Stimulated activated CD4-positive, alpha-beta T cell treated with anti-CD3 and anti-CD28 coated beads, Interleukin-1b, Interleukin-23, amount 100 ng/mL, for 24 hours (primary cell): ENCODE data around the gene COL27A1.

ENCODE experiments used
- DNase-seq, 4 experiments: peaks; one replicate each; pipeline ENCODE4 v3.0.0-alpha.2; 2020; ENCODE audit warnings: low read depth in 4 of 4, low spot score in 1 of 4

COL27A1 gene

DNA sequence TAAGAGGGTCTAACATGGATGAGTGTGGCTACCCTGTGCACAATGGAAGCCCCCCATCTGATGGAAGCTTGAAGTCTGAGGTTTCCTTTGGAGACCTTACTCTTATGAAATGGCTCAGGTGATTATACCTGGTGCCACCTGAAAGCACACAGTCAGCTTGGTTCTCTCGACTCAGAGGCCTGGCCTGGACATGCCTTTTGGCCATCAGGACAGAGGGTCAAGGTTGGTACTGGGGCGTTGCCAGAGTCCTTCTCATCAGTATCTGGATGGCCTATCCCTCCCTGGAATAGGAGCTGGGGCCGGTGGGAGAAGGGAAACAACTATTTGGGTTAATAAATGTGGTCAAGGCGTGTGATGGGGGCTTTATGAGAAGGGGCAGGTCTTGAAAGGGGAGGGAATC lies 48.9 kb downstream of the COL27A1 start:
- no peak for DNase-seq

DNA sequence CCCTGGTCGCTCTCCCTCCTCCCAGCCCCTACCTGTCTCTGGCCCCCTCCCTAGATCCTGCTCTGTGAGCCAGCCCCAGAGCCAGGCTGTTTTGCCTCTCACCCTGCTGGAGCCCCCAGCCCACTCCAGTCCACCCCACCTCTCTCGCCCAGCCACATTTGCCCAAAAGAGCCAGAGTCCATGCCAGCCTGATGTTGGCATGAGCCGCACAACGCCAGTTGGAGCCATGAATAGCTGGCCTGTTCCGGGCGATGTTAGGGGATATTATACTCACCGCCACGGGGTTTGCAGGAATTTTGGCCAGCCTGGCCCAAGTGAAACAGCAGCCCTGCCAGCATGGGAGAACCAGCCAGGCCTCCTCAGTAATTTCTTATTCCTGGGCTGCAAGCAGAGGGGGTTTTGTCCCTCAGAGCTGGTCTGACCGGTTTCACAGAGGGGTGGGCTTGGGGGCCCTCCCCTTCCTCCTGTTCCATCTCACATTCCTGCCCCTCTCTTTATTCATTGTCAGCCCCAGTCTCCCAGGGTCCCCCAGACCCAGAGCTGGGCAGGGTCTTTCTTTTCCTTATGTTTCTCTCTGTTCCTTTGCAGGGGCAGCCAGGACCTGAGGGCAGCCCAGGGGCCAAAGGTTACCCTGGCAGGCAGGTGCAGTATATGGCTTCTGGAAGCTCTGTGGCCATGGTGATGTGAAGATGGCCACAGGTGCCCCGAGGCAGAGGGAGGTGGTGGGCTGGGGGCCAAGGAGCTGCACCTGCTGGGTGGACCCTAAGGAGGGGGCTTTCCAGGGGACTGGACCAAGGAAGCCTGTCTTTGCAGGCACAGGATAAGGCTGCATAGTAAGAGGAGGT lies 50.1 kb downstream of the COL27A1 start:
- no peak for DNase-seq

DNA sequence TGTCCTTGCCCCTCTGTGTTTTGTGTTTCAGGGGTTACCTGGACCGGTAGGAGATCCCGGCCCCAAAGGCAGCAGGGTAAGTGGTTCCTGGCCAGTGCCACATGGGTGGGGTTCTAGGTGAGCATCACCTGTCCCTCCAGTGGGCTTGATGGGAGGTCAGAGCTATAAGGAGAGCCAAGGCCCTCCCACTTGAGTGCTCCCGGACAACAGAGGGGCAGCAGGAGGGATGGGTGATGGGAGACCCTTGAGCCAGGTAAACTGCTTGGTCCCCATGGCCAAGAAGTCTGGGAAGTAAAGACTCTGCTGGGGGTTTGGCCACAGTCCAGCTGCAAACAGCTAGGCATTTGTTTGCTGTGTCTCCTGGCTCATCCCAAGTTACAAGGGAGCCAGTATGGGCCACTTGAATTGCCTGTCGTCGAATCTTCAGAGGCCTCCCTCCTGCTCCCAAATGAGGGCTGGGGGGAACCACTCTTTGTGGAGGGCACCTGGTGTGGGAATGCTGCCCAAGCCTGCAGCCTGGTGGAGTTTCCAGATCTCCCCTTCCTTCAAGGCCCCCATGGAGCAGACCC lies 51.0 kb downstream of the COL27A1 start:
- no peak for DNase-seq

DNA sequence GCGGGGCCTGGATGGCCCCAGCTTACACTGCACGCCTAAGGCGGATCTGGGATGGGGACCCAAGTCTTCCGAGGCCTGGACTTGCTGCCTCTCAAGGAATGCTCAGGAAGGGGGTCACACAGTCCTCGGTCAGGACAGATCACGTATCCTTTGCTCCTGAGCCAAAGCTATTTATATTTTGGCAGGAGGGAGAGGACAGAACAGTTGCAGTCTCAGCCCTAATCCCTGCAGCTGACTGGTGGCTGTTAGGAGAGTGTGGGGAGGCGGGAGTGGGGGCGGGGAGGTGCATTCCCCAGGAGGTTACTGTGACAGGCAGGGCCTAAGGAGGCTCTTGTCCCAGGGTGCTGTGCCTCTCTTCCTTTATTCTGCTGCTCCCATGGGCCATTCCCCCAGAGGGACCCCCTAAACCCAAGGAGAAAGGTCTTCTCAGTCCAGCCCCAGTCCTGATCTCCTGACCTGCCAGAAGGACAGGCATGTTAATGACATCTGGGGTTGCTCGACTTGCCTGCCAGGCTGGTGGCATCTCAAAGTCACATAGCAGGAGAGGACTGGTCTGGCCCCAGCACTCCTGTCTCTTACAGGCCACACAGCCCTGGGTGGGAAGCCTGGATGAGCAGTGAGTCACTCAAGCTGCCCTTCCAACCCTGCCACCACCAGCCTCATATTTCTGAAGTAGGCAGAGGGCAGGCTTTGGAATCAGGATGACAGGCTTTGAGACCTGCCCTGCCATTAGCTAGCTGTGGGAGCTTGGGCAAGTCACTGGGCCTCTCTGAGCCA lies 51.9 kb downstream of the COL27A1 start:
- DNase-seq: no peak

DNA sequence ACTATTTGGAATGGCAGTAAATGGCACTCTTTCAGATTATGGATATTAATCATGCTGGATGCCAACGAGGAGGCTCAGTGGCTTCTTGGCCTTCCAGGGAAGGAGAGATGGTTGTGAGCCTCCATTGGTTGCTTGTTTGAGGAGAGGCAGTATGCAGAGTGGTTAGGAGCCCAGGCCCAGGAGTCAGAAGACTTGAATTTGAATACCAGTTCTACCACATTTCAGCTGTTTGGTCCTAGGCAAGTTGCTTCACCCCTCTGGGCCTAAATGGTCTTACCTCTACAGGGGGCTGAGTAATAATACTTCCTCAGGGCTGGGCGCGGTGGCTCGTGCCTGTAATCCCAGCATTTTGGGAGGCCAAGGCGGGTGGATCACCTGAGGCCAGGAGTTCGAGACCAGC lies 52.5 kb downstream of the COL27A1 start:
- no peak for DNase-seq

DNA sequence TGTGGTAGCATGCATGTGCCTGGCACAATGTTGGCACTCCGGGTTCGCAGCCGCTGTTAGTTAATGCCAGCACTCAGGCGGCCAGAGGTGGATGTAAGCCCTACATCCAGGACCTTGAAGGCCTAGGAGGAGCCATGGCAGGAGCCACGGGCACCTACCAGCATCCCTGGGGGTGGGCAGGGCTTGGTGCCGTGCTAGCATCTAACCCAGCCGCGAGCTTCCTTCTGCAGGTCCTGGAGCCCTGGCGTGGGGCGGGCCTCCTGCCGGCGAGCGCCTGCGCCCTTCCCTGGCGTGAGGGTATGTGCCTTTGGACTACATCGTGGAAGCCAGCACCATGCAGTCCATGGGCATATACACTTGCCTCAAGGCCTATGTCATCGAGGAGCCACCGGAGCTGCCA lies 53.8 kb downstream of the COL27A1 start:
- no peak for DNase-seq

DNA sequence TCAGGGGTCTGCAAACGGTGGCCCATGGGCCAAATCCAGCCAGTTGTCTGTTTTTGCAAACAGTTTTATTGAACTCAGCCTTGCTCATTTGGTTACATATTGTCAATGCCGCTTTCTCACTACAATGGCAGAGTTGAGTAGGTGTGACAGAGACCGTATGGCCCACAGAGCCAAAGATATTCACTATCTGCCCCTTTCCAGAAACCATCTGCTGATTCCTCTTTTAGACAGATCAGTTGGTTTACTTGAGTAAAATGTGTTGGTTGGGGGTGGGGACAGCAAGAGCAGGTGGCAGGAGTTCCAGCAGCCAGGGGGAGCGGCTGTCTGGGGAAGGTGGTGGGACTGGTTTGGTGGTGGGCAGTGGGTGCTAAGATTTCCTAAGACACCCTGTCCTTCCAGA lies 54.8 kb downstream of the COL27A1 start:
- no peak for DNase-seq

DNA sequence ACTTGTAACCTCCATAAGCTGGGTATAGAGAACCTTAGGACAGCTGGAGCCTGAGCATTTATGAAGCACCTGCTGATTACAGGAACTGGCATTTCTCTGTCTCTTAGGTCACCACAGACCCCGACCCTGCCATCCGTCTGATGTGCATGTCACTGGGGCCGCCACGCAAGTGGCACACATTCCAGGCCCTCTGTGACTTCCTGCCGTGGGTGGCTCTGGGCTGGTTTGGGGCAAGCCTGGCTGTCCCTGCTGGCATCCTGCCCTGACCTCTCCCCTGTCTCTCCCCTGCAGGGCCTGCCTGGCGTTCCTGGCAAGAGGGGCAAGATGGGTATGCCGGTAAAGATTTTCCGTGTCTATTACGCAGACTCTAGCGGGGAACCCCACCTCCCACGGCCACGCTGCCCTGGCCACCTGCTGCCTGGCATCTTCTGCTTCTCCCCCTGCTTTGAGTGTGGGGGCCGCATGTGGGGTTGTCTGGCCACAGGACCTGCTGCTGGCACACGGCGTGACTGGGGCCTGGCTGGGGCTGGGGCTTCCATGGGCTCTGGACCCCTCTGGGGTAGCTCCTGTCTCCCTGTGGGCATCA lies 55.4 kb downstream of the COL27A1 start:
- no peak for DNase-seq

DNA sequence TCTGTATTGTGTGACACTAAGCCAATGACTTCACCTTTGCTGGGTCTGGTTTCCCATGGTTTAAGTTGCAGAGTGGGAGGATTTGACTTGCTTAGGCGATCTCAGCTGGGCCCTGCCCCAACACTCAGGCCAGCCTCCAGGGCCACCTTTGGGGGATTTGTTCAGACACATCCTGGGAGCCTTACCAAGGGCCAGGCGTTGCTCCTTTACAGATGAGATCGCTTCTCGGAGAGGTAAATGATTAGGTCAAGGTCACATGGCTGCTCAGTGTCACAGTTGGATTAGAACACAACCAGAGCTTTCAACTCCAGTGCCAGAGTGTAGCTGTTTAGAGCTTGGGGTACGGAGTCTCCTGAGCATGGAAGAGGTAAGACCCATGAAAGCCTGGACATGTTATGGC lies 57.5 kb downstream of the COL27A1 start:
- DNase-seq: no peak

DNA sequence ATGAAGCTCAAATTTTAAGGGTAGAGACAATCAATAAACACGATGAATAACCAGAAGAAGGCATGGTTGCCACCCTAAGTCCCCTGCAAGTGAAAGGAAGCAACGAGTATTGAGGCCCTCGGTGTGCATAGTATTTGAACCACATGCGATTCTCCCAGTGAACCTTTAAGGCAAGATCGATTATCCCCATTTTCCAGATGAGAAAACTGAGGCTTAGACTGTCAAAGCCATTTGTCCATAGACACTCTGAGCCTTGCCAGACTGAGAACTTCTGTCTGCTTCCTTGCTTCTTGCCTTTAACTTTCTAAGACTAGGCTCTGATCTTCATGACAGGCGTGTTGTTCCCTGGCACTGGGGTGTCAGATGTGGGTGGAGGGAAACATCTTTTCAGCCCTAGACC lies 58.2 kb downstream of the COL27A1 start:
- DNase-seq: no peak

DNA sequence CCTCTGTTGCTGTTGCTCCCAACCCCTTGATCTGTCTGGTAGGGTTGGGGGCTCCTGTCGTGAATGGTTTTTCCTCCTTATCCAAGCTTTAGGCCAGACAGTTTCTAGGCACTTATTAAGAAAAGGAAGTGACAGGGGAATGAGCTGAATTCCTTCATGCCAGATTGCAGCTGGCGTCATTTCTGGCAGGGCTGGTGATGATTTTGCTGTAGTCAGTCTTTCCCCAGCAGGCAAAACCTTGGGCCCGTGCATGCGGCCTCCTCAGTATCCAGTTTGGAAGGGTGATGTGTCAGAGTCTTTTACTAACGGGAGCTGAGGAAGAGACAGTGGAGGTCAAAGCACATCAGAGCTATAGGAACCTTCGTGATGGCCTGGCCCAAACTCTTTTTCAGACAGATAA lies 58.8 kb downstream of the COL27A1 start:
- DNase-seq: no peak

DNA sequence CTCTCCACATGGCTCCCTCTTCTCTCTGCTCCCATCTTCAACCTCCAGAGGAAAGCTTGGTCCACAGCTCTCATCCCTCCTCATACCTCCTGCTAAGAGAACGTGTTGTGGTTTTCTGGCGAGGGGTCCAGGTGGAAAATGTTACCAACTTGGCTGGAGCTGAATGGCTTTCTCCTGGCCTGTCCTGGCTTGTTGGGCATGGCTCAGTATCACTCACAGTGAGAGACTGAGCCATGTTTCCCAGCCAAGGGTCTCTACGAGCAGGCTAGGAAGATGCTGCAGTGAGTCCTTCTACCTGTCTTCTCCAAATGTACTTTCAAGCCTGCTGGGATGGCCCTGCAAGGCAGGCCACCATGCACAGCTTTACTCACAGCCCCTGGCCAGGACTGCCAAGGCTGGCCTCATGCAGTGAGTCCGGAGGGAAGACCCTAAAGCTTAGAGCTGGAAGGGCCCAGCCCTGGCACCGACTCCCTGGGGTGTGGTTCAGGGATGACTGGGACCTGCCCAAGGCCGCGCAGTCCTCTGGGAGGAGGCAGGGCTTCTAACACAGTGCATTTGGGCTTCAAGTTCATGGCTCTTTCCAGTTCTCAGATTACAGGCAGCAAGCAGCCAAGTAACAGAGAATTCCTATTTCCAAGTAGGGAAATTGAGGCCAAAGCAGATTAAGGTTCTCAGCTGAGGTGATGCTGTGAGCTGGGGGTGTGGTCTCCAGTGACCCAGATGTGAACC lies 59.5 kb downstream of the COL27A1 start:
- DNase-seq: no peak

DNA sequence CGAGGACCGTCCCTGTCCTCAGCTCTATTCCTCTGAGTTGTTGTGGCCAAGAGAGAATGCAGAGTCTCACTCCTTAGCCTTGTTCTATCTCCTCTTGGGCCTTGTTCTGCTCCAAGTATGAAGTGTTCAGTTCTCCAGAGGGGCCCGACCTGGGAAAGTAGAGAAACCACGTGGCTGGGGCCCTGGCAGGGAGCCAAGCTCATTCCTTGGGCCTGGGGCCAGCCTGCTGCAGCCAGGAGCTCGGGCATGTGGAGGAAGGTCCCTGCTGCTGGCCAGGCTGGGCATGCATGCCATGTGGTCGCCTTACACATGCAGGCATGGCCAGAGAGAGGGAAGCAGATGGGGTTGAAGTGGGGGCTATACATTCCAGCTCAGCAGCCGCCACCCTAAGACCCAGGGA lies 60.7 kb downstream of the COL27A1 start:
- DNase-seq: no peak

DNA sequence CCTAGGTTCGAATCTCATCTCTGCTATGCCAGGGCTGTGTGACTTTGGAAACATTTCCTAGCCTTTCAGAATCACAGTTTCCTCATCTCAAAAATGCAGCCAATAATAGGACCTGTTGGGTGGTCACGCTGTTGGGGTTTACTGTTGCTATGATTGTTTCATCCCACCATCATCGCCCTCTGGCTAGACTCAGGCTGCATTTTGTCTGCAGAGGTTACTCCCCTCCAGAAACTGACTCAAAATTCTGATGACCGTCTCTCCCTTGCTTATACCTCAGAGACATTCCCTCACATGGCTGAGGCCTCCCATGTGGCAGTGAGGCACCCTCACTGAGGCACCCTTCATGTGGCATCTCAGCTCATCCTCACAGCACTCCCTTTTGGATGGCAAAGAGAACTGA lies 61.6 kb downstream of the COL27A1 start:
- no peak for DNase-seq

DNA sequence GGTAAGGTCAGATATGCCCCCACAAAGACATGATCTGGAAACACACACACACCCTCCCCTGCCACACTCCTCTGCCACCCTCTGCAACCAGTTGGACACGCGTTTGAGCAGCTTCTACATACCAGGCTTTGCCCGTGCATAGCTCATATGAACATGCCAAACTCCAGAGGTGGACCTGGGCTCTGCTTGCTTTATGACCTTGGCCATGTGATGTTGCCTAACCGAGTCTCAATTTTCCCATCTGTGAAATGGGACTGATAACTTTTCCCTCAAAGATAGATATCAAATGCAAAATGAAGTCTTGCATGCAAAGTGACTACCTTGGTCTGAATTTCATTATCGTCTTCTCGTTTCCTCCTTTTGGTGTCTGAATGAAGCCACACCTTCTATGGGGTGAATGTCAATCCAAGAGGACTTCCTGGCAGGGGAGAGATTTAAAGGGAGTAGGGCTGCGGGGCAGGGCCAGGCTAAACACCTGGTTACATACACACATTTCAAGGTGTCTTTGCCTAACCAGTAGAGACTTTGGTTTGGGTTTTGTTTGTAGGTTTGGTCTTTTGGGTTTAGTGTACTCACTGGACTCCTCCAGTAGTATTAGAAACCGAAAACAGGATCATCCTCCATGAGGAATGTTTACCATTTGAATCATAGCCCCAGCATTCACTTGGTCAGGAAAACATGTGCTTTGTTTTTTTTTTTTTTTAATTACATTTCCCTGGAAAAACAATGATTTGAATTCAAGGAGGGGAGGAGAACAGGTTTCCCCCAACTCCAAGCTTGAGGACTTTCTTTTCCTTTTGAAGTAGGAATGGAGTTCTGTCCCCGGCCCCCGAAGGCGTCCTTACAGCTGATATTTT lies 63.2 kb downstream of the COL27A1 start:
- no peak for DNase-seq

DNA sequence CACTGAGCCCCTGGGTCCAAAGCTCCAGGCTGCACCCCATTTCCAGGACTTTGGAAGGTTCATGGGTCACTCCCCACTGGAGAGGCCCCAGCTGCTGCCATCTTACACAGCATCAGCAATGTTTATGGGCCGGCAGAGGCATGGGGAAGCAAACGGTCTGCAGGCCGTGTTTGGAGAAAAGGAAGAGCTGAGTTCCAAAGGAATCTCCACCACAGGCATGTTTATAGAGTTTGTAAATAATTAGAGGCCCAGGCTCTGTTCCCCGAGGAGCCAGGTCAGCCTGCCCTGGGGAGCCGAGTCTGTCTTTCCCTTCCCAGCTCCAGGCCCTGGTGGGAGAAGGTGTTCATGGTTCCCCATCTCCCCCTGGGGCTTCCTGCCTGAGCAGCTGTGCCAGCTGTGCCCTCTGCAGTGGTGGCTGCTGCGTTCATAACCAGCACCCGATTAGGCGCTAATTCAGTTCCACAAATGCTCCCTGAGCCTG lies 64.8 kb downstream of the COL27A1 start:
- DNase-seq: no peak

DNA sequence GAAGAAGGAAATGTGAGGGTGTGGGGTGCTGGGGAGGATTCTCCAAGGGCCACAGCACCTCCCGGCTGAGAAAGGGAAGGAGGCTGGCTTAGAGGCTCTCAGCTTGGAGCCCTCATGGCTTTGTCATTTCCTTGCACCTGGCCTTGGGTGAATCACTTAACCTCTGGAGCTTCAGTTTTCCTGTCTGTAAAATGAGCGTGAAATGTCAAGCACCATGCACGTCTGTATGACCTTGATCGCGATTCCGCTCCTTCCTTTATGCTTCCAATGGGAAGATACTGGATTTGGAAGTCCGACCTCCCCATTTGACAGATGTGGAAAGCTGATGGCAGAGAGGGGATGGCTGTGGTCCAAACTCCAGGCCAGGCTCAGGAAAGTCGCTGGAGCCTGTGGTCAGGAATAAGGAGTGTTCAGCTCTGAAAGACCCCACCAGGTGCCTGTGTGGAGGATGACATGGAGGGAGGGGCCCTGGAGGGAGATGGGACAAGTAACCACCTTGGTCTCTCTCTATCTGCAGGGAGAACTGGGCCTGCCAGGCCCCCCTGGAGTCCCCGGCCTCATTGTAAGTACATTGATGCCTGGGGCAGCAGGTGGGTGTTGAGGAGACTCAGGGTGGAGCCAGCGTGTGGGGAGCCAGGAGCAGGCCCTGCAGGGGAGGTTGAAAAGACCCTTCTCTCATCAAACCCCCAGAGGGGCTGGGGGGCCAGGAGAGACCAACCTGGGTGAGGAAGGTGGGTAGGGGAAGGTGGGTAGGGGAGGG lies 66.5 kb downstream of the COL27A1 start:
- DNase-seq: no peak

DNA sequence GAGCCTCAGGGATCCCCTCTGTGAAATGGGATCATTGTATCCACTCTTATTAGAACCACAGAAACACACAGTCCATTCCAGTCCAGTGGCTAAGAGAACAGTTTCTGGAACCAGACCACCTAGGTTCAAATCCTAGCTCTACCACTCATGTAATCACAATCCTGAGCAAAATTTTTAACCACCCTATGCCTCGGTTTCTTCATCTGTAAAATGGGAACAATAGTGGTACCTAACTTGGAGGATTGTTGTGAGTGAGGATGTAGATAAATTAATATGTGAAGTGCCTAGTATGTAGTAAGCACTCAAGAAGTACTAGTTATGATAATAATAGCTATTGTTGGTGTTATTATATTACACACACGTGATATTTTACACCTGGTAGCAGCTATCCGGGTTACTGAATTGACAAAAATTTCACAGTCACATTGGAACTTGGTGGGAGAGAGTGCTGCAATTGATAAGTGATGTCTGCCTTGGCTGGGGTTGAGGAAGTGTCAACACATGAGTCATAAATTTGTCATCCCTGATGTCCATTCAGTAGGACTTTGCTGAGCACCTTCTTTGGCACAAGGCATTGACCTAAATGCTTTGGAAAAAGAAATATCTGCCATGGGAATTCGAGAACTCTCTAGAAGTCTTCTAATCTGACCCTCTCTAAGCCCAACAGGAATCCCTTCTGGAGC lies 68.4 kb downstream of the COL27A1 start:
- no peak for DNase-seq

DNA sequence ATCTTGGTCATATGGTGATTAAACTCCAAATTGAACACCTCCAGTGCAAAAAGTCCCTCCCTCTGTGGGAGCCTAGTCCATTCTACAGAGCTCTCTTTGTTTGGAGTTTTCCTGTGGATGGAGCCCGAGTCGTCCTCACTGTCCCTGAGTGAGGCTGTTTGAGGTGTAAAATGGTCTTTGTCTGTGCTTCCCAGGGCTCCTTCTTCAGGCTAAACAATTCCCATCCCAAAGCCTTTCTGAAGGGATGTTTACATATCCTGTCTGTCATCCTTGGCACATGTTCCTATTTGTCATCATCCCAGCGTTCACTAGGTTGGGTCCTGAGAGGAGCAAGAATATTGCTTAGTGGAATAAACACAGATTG lies 68.9 kb downstream of the COL27A1 start:
- no peak for DNase-seq
